HCT116 (cell line): Measurements from ENCODE around the gene DAPP1. TPM values are rescaled to one million over a fixed set of nuclear protein-coding genes. Genes with fewer than 3 reads are reported as not detected.

Source experiments
- ATAC-seq: fragments of 200-7000 bp; cut with Tn5 transposase; 2 replicates; pipeline ENCODE4 v1.9.1; 2020; ENCODE audit warnings: mild to moderate bottlenecking, moderate library complexity
- BruUV-seq: library from RNA; stranded (reverse); fragments of 400-500 nt; replicated peaks from 2 replicates; lab custom pipeline; 2021; lab: Mats Ljungman, UMichigan
- CTCF ChIA-PET: fragments of 300-600 bp; sonication (Branson Sonifier 250); formaldehyde crosslinking; loops from one replicate; lab custom pipeline; 2021; ENCODE audit warnings: antibody characterized with exemption; lab: Charles Lee
- POLR2A ChIA-PET: fragments of 300-600, 350-600 bp; sonication (Branson Sonifier 250); formaldehyde crosslinking; loops from one replicate; lab custom pipeline; 2021; ENCODE audit warnings: antibody characterized with exemption; lab: Charles Lee
- RAD21 ChIA-PET, 2 experiments: fragments of 300-600 bp; sonication (Branson Sonifier 250); formaldehyde crosslinking; loops; one replicate each; lab custom pipeline; 2023; ENCODE audit warnings: low total read pairs in 2 of 2; ENCODE audit not compliant: uncharacterized antibody in 2 of 2, unreplicated experiment in 2 of 2, low non-redundant PET in 1 of 2; lab: Charles Lee
- DNase-seq: peaks from one replicate; pipeline ENCODE4 v3.0.0-alpha.2; 2010; ENCODE audit warnings: low read depth, low spot score
- H2AFZ ChIP-seq: fragments of 200-600 bp; shearing (Covaris generic), sonication (generic); 2 replicates; pipeline ENCODE4 v1.6.1; 2017; ENCODE audit warnings: low read depth, mixed run types, mixed read lengths, antibody characterized with exemption, low read length; ENCODE audit not compliant: poor library complexity, severe bottlenecking
- H3K27ac ChIP-seq: 2 replicates; pipeline ENCODE4 v1.5.1; 2012; ENCODE audit warnings: low read depth, low read length
- H3K27me3 ChIP-seq: fragments of 200-600 bp; sonication (generic); 2 replicates; pipeline ENCODE4 v1.6.1; 2016; ENCODE audit warnings: mixed run types, low read length, mixed read lengths; ENCODE audit not compliant: insufficient read depth
- H3K36me3 ChIP-seq, 2 experiments: fragments of 200-500 bp in 1 of 2; fragments of 200-600 bp in 1 of 2; sonication (Bioruptor generic) in 1 of 2; sonication (generic) in 1 of 2; 2 replicates each; pipeline versions ENCODE4 v1.5.1 to v1.6.1; 2014 to 2016; ENCODE audit warnings: low read length in 2 of 2, inconsistent platforms in 1 of 2, mixed read lengths in 1 of 2, mixed run types in 1 of 2; ENCODE audit not compliant: insufficient read depth in 2 of 2, control insufficient read depth in 1 of 2
- H3K4me1 ChIP-seq, 2 experiments: fragments of 200-600 bp in 1 of 2; sonication (generic) in 1 of 2; 2 replicates each; pipeline versions ENCODE4 v1.5.1 to v1.6.1; 2012 to 2017; ENCODE audit warnings: low read length in 2 of 2, inconsistent platforms in 1 of 2, mild to moderate bottlenecking in 1 of 2, mixed read lengths in 1 of 2, mixed run types in 1 of 2, moderate library complexity in 1 of 2; ENCODE audit not compliant: insufficient read depth in 2 of 2, control insufficient read depth in 1 of 2
- H3K4me2 ChIP-seq: fragments of 200-600 bp; sonication (generic); 2 replicates; pipeline ENCODE4 v1.6.1; 2017; ENCODE audit warnings: mixed run types, low read length, mixed read lengths
- H3K4me3 ChIP-seq, 2 experiments: fragments of 200-600 bp in 1 of 2; sonication (generic) in 1 of 2; replicated peaks in 1 of 2; 2 replicates each; pipeline ENCODE4 v1.5.1; 2011 to 2016; ENCODE audit warnings: low read length in 2 of 2, control low read depth in 1 of 2, low read depth in 1 of 2, mild to moderate bottlenecking in 1 of 2, mixed read lengths in 1 of 2, mixed run types in 1 of 2
- H3K79me2 ChIP-seq: fragments of 200-600 bp; sonication (generic); 2 replicates; pipeline ENCODE4 v1.6.1; 2017; ENCODE audit warnings: mild to moderate bottlenecking, mixed run types, low read length, moderate library complexity, mixed read lengths; ENCODE audit not compliant: insufficient read depth
- H3K9ac ChIP-seq: fragments of 200-600 bp; sonication (generic); 2 replicates; pipeline ENCODE4 v1.6.1; 2016; ENCODE audit warnings: low read length, mixed read lengths
- H3K9me2 ChIP-seq: fragments of 200-600 bp; sonication (generic), shearing (Covaris generic); 2 replicates; pipeline ENCODE4 v1.6.1; 2017; ENCODE audit warnings: mixed run types, mild to moderate bottlenecking, moderate library complexity; ENCODE audit not compliant: insufficient read depth
- H3K9me3 ChIP-seq, 2 experiments: fragments of 200-500 bp in 1 of 2; fragments of 200-600 bp in 1 of 2; sonication (Bioruptor generic) in 1 of 2; sonication (generic) in 1 of 2; 2 replicates each; pipeline ENCODE4 v1.6.1; 2014 to 2017; ENCODE audit warnings: low read length in 2 of 2, mixed read lengths in 2 of 2, inconsistent platforms in 1 of 2, low read depth in 1 of 2, mild to moderate bottlenecking in 1 of 2, mixed run types in 1 of 2, moderate library complexity in 1 of 2; ENCODE audit not compliant: control insufficient read depth in 1 of 2, insufficient read depth in 1 of 2
- H4K20me1 ChIP-seq: fragments of 200-600 bp; sonication (generic), shearing (Covaris generic); 2 replicates; pipeline ENCODE4 v1.6.1; 2017; ENCODE audit warnings: mixed run types, mild to moderate bottlenecking, moderate library complexity; ENCODE audit not compliant: insufficient read depth
- CBX3 ChIP-seq: IDR thresholded peaks from 2 replicates; pipeline ENCODE4 v1.6.1; 2012; ENCODE audit warnings: low read depth
- CEBPB ChIP-seq: IDR thresholded peaks from 2 replicates; pipeline ENCODE4 v1.6.1; 2012; ENCODE audit warnings: low read depth
- CTCF ChIP-seq, 3 experiments: fragments of 200-600 bp in 1 of 3; sonication (generic) in 1 of 3; IDR thresholded peaks in 2 of 3; conservative IDR thresholded peaks in 1 of 3; 2 replicates each; pipeline ENCODE4 v1.5.1; 2012 to 2017; ENCODE audit warnings: low read depth in 2 of 3, low read length in 2 of 3, antibody characterized with exemption in 1 of 3, borderline replicate concordance in 1 of 3, control low read depth in 1 of 3, mild to moderate bottlenecking in 1 of 3, mixed read lengths in 1 of 3, mixed run types in 1 of 3, moderate library complexity in 1 of 3; ENCODE audit not compliant: insufficient read depth in 1 of 3
- EGR1 ChIP-seq: IDR thresholded peaks from 2 replicates; pipeline ENCODE4 v1.6.1; 2012; ENCODE audit warnings: low read depth
- ELF1 ChIP-seq: IDR thresholded peaks from 2 replicates; pipeline ENCODE4 v1.6.1; 2012; ENCODE audit warnings: low read depth, borderline replicate concordance
- EZH2phosphoT487 ChIP-seq: fragments of 200-600 bp; IDR thresholded peaks from 2 replicates; pipeline ENCODE4 v1.6.1; 2018; ENCODE audit warnings: antibody characterized with exemption, borderline replicate concordance
- JUND ChIP-seq: IDR thresholded peaks from 2 replicates; pipeline ENCODE4 v1.6.1; 2012
- POLR2A ChIP-seq: IDR thresholded peaks from 2 replicates; pipeline ENCODE4 v1.7.0; 2011; ENCODE audit warnings: borderline replicate concordance; ENCODE audit not compliant: insufficient read depth, insufficient read length; ENCODE audit errors: extremely low read depth
- RAD21 ChIP-seq: IDR thresholded peaks from 2 replicates; pipeline ENCODE4 v1.6.1; 2012; ENCODE audit warnings: low read depth, mild to moderate bottlenecking
- TCF7L2 ChIP-seq: IDR thresholded peaks from 2 replicates; pipeline ENCODE4 v1.7.0; 2011; ENCODE audit warnings: borderline replicate concordance, inconsistent platforms; ENCODE audit not compliant: insufficient read depth, insufficient read length; ENCODE audit errors: extremely low read depth
- YY1 ChIP-seq: IDR thresholded peaks from 2 replicates; pipeline ENCODE4 v1.6.1; 2011; ENCODE audit warnings: low read length, low read depth, moderate library complexity, mild to moderate bottlenecking; ENCODE audit not compliant: insufficient replicate concordance; ENCODE audit errors: extremely low read depth
- ZNF274 ChIP-seq: fragments of 200-500 bp; sonication (Bioruptor generic); IDR thresholded peaks from 2 replicates; pipeline ENCODE4 v1.6.1; 2014; ENCODE audit warnings: mild to moderate bottlenecking, low read depth, low read length, inconsistent platforms
- intact Hi-C: fragments of 100-400 bp; cut with micrococcal nuclease; formaldehyde crosslinking; loops from 2 replicates; pipeline ENCODE4 v1.10.0; 2022
- total RNA-seq: library from RNA; stranded (reverse); gene quantifications from one replicate; pipeline ENCODE4 v1.2.1, GENCODE V29; 2021; ENCODE audit not compliant: unreplicated experiment
- TF ChIP-seq, protein P1 (sequence below): IDR thresholded peaks from 2 replicates; pipeline ENCODE4 v1.6.1; 2012
- TF ChIP-seq, protein P2 (sequence below): IDR thresholded peaks from 2 replicates; pipeline ENCODE4 v1.6.1; 2012
- TF ChIP-seq, protein P3 (sequence below): IDR thresholded peaks from 2 replicates; pipeline ENCODE4 v1.6.1; 2011; ENCODE audit warnings: mild to moderate bottlenecking, low read length, moderate library complexity; ENCODE audit not compliant: insufficient replicate concordance; ENCODE audit errors: extremely low read depth

DAPP1 gene
- total RNA-seq, 1 experiment from 2014 or later = 0.76 TPM

DNA sequence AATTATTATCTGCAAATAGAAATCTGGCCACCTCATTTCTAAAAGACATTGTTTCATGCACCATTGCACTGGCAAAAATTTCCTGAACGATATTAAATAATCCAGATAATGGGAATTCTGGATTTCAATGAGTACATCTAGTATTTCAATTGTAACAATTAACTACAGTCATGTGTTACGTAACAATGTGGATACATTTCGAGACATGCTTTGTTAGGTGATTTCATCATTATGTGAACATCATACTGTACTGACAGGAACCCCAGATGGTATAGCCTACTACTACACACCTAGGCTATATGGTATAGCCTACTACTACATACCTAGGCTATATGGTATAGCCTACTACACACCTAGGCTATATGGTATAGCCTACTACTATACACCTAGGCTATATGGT lies 62.8 kb downstream of the DAPP1 start:
- Histone ChIP-seq H3K79me2 (no peaks in the 10 kb centered on the region), H3K27ac (no peak overlapping the region), H3K4me1 (no peaks in the 10 kb centered on the region), H3K27me3 (no peaks in the 10 kb centered on the region), H3K4me2 (no peak overlapping the region), H3K4me3 (no peak overlapping the region), H4K20me1 (no peaks in the 10 kb centered on the region), H3K36me3 (peaks cover 0 to 7% of the 10 kb centered on the region in 2 experiments; a peak in 2 of 4 replicates), H3K9me3 (no peaks in the 10 kb centered on the region), H3K9me2 (no peaks in the 10 kb centered on the region), H3K9ac (no peak overlapping the region), H2AFZ (no peak overlapping the region)
- ChIA-PET CTCF (no interaction called here), RAD21 (no interaction called here), POLR2A (no interaction called here)
- intact Hi-C loops = no loop called here
- TF ChIP-seq, protein P1, sequence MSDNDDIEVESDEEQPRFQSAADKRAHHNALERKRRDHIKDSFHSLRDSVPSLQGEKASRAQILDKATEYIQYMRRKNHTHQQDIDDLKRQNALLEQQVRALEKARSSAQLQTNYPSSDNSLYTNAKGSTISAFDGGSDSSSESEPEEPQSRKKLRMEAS = no peak
- no peak for TF ChIP-seq EZH2phosphoT487
- TF ChIP-seq, protein P2, sequence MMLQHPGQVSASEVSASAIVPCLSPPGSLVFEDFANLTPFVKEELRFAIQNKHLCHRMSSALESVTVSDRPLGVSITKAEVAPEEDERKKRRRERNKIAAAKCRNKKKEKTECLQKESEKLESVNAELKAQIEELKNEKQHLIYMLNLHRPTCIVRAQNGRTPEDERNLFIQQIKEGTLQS = no peak
- no peak for TF ChIP-seq CBX3
- TF ChIP-seq POLR2A = no peak
- no peak for TF ChIP-seq YY1
- TF ChIP-seq RAD21 = no peak
- TF ChIP-seq, protein P3, sequence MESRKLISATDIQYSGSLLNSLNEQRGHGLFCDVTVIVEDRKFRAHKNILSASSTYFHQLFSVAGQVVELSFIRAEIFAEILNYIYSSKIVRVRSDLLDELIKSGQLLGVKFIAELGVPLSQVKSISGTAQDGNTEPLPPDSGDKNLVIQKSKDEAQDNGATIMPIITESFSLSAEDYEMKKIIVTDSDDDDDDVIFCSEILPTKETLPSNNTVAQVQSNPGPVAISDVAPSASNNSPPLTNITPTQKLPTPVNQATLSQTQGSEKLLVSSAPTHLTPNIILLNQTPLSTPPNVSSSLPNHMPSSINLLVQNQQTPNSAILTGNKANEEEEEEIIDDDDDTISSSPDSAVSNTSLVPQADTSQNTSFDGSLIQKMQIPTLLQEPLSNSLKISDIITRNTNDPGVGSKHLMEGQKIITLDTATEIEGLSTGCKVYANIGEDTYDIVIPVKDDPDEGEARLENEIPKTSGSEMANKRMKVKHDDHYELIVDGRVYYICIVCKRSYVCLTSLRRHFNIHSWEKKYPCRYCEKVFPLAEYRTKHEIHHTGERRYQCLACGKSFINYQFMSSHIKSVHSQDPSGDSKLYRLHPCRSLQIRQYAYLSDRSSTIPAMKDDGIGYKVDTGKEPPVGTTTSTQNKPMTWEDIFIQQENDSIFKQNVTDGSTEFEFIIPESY = no peak
- TF ChIP-seq ELF1 = no peak
- TF ChIP-seq TCF7L2 = no peak
- no peak for TF ChIP-seq ZNF274
- no peak for TF ChIP-seq CEBPB
- TF ChIP-seq CTCF (IDR thresholded peaks at IDR 0.05 in 2 of 3, conservative IDR thresholded peaks at IDR 0.05 in 1 of 3; ENCODE audit: borderline replicate concordance in 1 of 3, insufficient read depth in 1 of 3, low read depth in 2 of 3, low read length in 2 of 3) = no peak
- no peak for TF ChIP-seq JUND
- no peak for TF ChIP-seq EGR1
- BruUV-seq = no TSS peak
- ATAC-seq (no peak), DNase-seq (no peak)
